HG03469 (cell line): Measurements from ENCODE around the gene DYNLRB2.

ENCODE experiments used
- ATAC-seq: cut with Tn5 transposase; IDR thresholded peaks from one replicate; pipeline ENCODE4 v1.9.1; 2021; ENCODE audit warnings: mild to moderate bottlenecking, moderate library complexity, moderate number of reproducible peaks; ENCODE audit not compliant: unreplicated experiment

Gene DYNLRB2

DNA sequence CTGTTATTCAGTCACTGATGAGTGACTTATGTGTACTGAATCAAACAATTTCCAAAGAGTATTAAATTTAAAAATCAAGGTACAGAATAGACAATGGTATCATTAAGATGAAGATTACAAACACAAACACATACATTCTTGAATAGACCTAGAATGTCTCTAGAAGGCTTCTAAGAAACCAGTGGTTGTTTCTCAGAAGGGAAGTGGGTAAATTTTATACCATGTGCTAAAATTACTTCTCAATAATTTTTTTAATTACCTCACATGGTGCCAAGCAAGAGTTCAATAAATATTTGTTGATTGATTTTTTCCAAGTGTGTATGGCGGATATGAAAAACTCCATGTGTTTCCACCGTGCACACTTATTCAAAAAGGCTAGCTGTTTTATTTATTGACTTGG lies 6.4 kb downstream of the DYNLRB2 start:
- no peak for ATAC-seq

GRCh38 chr16:80552277-80552676 lies 11.5 kb downstream of the DYNLRB2 start:
- ATAC-seq = no peak

DNA sequence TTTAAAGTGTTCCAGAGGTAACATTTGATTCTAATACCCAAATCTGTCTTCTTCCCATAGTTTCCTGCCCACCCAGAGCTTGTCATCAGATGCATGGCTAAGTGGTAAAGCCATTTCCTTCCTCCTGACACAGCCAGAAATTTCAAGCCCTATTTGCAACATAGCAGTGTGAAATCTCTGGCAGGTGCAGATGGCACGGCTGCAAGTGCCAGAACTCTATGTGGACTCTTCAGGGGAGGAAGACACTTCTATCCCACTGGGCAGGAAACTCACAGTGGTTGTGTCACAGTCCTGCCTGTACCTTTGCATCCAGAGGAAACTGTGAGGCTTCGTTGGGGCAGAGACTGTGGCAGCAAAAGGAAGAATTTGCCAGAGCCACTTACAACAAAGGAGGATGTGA lies 13.2 kb downstream of the DYNLRB2 start:
- ATAC-seq = no peak

DNA sequence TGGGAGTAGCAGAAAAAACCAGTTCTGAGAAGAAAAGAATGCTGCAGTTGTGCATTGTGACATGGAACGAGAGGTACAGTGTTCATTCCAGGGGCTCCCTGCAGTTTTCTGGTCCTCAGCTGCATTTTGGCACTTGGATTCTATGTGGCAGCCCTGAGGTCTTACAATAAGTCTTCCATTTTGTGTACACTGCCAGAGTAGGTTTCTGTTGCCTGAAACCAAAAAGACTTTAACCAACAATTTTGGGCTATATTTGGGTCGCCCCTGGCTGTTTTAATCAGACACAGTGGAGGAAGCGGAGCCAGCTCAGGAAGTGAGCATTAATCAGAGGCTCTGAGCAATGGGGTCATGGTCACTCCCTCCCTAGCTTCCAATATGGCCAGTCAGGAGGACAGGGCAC lies 15.7 kb downstream of the DYNLRB2 start:
- ATAC-seq = no peak

GRCh38 chr16:80557037-80557436 lies 16.2 kb downstream of the DYNLRB2 start:
- no peak for ATAC-seq

DNA sequence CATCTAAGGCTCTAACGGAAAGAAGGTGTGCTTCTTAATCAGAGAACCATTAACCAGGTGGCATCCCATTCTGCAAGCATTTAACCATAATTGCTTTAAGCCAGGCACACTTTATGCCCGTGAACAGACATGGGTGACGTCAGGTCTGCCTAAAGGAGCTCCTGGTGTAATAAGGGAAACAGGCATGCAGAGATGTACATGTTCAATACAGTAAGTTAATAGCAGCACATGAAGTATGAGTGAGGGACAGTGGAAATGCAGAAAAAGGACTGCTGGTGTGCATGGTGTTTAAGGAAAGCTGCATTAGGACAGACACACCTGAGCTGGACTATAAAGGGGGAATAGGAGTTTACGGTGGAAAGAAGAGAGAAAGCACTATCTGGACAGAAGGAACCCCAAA lies 18.6 kb downstream of the DYNLRB2 start:
- no peak for ATAC-seq

DNA sequence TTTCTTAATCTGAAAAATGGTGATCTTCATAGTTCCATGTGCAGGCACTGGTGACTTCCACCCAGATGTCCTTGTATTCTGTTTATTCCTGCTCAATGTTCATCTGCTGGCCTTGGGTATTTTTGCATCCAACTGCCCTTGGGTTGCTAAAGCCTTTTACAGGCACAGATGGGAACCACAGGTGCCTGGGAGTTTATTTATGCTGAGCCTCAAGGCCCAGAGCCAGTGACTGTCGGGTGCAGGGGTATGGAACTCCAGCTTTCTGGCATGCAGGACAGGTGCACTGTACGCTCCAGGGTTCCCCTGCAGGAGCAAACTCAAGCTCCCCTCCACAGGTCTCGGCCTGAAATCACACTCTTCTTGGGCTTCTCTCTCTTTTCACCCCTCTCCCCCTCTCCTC lies 22.3 kb downstream of the DYNLRB2 start:
- no peak for ATAC-seq

DNA sequence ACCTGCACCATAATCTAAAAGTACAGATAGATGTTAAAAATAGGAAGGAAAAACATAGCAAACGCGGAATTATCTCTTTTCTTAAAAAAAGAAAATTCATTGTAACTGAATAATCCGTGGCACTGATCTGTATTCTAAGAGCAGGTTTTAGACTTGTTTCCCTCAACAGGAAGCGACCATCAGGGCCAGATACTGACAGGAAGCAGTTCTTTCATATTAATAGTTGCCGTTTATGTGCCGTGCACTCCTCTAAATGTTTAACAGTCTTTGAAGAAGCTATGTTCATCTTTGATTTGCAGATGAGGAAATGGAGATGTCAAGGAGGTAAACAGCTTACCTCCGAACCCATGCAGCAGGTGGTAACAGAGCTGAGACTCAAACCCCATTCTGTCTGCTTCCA lies 23.6 kb downstream of the DYNLRB2 start:
- ATAC-seq = no peak

DNA sequence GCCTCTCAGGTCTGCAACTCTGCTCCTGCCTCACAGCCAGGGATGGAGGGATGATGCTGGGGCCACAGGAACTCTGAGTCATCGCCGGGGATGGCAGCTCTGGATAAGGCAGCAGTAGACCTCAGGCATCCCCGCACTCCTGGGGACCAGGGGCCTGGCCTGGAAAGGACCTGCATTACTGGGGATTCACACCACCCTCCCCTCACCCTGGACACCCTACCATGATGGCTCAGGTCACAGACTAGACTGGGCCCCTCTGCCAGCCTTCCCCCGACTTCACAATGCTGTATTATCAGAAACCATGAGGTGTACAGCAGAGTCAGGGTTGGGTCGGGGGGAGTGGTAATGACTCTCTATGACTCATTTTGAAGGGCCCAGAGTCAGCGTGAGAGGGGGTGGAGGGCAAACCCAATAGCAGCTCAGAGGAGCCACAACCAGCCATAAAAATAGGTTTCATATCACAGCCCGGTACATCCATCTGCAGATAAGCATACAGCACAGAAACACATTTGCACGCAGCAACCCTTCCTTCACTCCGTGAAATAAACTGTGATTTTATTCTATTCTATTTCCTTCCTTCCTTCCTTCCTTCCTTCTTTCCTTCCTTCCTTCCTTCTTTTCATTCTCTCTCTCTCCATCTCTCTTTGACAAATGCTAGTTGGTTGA lies 28.8 kb downstream of the DYNLRB2 start:
- no peak for ATAC-seq

GRCh38 chr16:80570106-80570478 lies 29.3 kb downstream of the DYNLRB2 start:
- ATAC-seq = no peak

DNA sequence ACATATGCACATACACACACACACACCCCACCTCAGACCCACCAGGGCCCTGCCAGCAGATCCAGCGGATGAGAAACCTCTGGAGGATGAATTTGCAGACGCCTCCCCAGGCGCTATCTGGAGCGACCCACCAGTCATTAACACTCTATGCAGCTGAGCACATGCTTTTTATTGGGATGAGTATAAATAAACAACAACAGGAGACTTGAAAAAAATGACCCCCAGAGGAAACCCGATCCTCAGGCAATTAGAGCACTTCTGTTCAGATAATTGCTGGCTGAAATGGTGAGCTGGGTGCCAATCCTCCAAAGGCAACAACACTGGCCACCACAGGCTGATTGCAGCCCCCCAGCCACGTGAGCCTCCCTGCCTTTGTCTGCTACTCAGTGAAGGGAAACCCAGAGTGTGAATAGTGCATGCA lies 32.9 kb downstream of the DYNLRB2 start:
- no peak for ATAC-seq

DNA sequence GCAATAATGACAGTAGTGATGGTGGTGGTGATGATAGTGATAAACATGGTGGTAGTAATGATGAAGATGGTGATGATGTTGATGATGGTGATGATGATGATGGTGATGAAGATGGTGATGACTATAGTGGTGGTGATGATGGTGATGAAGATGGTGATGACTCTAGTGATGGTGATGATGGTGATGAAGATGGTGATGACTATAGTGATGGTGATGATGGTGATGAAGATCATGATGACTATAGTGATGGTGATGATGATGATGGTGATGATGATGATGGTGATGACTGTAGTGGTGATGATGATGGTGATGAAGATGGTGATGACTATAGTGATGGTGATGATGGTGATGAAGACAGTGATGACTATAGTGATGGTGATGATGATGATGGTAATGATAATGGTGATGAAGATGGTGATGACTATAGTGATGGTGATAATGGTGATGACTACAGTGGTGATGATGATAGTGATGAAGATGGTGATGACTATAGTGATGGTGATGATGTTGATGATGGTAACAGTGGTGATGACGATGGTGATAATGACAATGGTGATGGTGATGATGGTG lies 35.6 kb downstream of the DYNLRB2 start:
- no peak for ATAC-seq

DNA sequence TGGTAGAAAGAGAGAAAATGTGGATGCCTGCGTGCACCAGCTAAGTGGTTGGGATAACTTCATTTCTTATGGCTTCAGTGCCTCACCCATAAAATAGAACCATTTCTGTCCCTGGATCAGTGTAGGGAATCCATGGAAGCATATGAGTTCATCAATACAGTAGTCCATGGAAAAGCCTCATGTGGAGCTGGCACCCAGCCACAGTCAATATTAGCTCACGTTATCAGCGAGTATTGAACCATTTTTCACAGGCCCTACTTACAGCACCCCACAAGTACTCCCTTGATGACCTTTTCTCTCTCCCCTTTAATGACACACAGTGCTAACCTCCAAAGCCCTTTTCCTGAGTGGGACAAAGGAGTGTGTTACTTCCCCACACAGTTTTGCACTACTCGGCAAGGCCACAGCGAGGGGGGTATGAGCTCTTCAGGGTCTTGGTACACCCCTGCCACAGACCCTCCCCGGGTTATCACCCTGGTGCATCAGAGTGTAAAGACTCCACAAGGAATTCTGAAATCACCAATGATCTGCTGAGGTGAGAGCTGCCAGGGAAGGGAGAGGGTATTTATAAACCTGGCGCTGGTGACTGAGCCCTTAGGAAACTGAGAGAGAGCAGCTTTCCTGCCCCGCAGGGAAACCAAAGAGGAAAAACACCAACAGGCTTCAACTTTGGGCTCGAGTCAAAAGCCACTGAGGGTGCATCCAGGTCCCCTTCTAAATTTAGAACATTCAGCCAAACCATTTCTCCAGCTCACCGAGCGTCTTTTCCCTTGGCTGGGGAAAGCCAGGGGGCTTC lies 36.9 kb downstream of the DYNLRB2 start:
- no peak for ATAC-seq

- ATAC-seq = peak; percentile 63
These were observed 39.5 kb downstream of the DYNLRB2 start for GRCh38 chr16:80580109-80580832.

GRCh38 chr16:80583466-80583865 lies 42.7 kb downstream of the DYNLRB2 start:
- no peak for ATAC-seq

DNA sequence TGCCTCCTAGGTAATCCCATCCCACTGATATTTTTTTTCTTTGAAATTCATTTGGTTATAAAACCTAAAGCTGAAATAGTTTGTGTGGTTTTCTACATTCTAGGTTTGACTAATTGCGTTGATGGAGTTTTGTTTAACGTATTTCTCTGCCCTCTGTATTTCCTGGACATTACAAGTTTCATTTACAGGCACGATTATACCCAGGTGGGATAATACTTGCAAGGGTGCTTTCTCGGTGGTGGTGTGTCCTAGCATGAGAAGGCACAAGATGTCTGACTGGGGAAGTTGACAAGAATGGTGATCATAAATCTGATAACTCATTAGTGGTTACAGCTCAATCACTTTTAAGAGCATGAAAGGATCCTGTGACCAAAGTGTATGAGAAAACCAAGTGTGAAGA lies 45.0 kb downstream of the DYNLRB2 start:
- no peak for ATAC-seq

DNA sequence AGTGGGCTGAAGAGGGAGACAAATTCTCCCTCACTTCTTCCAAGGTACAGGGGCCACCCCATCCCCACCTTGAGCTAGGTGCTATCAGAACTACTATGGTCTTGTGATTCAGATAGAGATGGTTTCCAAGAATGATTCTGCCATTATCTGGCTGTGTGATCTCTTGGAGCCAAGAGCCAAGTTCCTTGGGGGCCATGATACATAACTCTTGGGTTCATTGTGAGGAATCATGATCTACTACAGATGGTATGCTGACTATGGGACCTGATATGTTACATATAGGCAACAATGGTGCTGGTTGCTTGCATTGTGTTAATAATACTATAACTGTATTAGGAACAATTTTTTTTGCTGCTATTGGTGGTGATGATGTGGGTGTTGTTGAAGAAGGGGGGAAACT lies 45.7 kb downstream of the DYNLRB2 start:
- no peak for ATAC-seq

DNA sequence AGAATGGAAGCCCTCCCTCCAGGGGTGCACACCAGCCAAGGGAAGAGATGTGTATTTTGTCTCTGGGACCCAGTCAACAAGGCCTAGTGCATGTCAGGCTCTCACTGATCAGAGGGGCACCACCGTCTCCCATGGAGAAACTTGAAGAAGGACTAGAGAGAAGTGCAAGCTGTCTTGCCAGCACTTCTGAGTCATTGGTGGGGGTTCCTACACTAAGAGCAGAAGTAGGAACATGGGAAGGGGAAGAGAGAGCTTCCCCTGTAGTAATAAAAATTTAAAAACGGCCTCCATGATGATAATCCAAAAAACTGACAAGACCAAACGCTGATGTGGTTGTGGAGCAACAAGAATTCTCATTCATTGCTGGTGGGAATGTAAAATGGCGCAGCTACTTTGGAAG lies 46.3 kb downstream of the DYNLRB2 start:
- no peak for ATAC-seq

GRCh38 chr16:80591071-80591915 lies 50.5 kb downstream of the DYNLRB2 start:
- ATAC-seq = no peak

GRCh38 chr16:80592273-80592672 lies 51.5 kb downstream of the DYNLRB2 start:
- ATAC-seq = no peak

GRCh38 chr16:80594756-80595155 lies 54.0 kb downstream of the DYNLRB2 start:
- ATAC-seq = no peak
